SK-MEL-5 (cell line): ENCODE data around the gene PPARG. TPM values are rescaled to one million over a fixed set of nuclear protein-coding genes. Genes with fewer than 3 reads are reported as not detected.
"Not testable (repeated sequence)": the region's sequence is repeated elsewhere in the genome, so short reads cannot be mapped to it uniquely, and the experiment has no call there.

Experiments
- DNase-seq: peaks from one replicate; pipeline ENCODE4 v3.0.0-alpha.2; 2016; ENCODE audit warnings: low read depth, low spot score
- in situ Hi-C: cut with HindIII; loops from 2 replicates; pipeline ENCODE4 v1.10.0; 2016; ENCODE audit warnings: low sequenced_read_pairs, high pct_unique_total_duplicates, low pct_unique_long_range_greater_than_20kb
- total RNA-seq: library from RNA; depleted of rRNA; stranded (reverse); fragments of >200 nt; shearing (Covaris generic); gene quantifications from 2 replicates; pipeline ENCODE4 v1.2.3, GENCODE V29; 2014

The PPARG gene
- total RNA-seq, 1 experiment from 2014 or later = 3.2 TPM

- DNase-seq = no peak
- in situ Hi-C loops = no loop called here
These were observed 15.7 kb upstream of the PPARG start for GRCh38 chr3:12273045-12273695.

GRCh38 chr3:12275974-12276650 lies 12.8 kb upstream of the PPARG start:
- in situ Hi-C loops = no loop called here
- no peak for DNase-seq

GRCh38 chr3:12276827-12277226 lies 12.0 kb upstream of the PPARG start:
- DNase-seq, in situ Hi-C loops: not testable (repeated sequence)

DNA sequence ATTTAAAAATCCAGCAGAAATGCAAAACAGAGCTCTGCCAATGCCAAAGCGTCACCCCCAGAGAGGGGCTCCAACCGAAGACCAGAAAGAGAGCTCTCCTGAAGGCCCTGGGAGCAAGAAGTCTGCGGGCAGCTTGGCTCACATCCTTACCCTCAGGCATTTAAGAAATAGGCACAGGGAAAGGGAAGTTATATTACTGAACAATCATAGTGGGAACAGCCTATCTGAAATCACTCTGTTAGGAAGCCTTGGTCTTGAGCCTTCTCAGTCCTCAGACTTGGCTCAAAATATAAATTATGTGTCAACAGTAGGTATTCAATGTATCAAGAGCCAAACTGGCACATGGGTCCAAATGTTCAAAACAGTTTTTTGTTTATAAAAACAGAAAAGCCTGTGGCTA lies 10.3 kb upstream of the PPARG start:
- DNase-seq = no peak
- in situ Hi-C loops = no loop called here

DNA sequence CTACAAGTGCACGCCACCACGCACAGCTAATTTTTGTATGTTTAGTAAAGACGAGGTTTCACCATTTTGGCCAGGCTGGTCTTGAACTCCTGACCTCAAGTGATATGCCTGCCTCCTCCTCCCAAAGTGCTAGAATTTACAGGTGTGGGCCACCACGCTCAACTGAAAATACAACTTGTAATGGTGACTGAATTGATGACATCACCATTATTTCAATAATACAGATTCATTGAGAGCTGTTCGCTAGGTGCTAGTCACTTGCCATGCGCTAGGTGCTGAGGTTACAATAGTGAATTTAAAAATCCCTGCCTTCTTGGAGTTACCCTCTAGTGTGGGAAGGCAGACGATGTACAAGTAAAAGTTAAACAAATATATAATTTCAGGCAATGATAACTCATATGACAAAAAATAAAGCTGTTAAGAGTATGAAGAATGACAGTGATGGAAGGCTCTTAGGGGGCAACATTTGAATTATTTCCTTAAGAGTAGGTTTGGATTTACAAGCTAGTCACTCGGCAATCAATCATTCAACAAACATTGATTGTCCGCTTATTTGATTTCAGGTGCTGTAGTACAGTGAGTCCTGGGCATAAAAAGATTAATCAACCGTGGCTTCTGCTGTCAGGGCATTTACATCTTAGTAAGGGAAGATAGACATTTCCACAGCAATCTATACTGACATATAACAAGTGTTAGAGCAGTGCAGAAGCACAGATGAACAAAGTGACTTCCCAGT lies 9.1 kb upstream of the PPARG start:
- DNase-seq = no peak
- in situ Hi-C loops = no loop called here

- in situ Hi-C loops = no loop called here
These were observed 8.5 kb upstream of the PPARG start for GRCh38 chr3:12280357-12280806.

DNA sequence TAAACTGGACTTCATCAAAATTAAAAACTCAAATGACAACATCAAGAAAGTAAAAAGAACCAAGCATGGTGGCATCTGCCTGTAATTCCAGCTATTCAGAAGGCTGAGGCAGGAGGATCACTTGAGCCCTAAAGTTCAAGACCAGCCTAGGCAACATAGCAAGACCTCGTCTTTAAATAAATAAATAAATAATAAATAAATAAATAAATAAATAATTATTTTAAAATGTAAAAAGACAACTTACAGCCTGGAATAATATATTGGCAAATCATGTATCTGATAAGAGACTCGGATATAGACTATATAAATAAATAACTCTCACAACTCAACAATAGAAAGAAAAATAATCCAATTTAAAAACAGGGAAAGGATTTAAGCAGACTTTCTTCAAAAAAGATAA lies 4.3 kb upstream of the PPARG start:
- in situ Hi-C loops = no loop called here
- no peak for DNase-seq

More at GRCh38 chr3:12280357-12280806, 8.5 kb upstream of the PPARG start:
- no peak for DNase-seq

DNA sequence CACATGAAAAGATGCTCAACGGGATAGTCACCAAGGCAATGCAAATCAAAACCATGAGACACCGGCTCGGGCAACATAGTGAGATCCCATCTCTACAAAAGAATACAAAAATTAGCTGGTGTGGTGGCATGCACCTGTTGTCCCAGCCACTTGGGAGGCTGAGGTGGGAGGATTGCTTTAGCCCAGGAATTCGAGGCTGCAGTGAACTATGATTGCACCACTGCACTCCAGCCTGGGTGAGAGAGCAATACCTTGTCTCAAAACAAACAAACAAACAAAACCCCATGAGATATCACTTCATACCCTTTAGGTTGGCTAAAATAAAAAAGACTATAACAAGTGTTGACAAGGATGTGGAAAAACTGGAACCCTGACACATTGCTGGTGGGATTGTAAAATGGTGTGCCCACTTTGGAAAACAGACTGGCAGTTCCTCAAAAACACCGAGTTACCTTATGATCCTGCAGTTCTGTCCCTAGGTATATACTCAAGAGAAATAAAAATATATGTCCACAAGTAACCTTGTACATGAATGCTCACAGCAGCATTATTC lies 3.8 kb upstream of the PPARG start:
- no peak for DNase-seq
- in situ Hi-C loops = no loop called here

DNA sequence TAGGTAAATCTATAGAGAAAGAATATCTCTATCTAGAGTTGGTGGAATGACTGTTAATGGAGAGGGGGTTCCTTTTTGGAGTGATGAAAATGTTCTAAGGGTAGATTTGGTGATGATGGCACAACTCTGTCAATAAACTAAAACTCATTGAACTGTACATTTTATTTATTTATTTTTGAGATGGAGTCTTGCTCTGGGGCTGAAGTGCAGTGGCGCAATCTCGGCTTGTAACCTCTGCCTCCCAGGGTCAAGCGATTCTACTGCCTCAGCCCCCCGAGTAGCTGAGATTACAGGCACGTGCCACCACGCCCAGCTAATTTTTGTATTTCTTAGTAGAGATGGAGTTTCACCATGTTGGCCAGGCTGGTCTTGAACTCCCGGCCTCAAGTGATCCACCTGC lies 3.1 kb upstream of the PPARG start:
- in situ Hi-C loops, DNase-seq: not testable (repeated sequence)

DNA sequence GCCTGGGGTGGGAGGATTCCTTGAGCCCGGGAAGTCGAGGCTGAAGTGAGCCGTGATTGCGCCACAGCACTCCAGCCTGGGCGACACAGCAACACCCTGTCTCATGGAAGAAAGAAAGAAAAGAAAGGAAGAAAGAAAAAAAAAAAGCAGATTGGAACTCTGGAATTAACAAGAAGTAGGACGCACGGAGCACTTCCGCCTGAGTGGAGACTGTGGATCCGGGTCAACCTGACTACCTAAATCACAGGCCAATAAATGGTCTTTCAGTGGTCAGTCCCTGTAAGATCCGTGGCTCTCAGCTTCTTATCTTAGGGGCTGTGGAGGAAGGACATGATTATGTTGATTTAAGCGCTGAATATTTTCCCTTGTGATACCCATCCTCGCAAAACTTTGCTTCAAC lies 2.4 kb upstream of the PPARG start:
- in situ Hi-C loops = no loop called here
- no peak for DNase-seq

- in situ Hi-C loops = no loop called here
- DNase-seq = no peak
These were observed 1.7 kb upstream of the PPARG start for GRCh38 chr3:12286927-12287726.

DNA sequence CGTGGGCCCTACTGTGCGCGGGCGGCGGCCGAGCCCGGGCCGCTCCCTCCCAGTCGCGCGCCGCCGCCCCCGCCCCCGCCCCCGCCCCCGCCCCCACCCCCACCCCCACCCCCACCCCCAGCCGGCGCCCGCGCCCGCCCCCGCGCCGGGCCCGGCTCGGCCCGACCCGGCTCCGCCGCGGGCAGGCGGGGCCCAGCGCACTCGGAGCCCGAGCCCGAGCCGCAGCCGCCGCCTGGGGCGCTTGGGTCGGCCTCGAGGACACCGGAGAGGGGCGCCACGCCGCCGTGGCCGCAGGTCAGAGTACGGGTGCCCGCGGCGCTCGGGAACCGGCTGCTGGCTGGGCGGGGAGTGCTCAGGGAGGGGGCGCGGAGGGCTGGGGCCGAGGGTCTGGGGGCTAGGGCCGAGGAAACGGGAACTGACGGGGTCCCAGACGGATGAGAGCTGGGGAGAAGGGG lies 1.1 kb upstream of the PPARG start:
- in situ Hi-C loops = no loop called here
- no peak for DNase-seq

DNA sequence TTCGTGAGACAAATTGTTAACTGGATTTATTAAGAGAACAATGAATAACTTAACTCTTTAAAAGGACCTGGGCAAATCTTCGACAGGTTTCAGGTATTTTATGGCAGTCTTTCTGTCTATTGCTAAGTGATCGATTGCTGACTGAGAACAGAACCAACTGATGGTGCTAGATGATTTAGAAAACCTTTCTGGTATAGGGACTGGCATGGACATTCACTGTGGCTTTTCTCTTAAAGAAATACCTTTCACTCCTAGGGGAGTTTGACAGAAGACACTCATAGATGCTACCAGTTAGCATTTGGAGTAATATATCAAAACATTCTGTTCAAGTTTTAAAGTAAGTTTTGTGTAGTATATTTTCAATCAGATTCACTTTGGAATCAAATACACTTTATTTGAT lies 654 bp downstream of the PPARG start:
- no peak for DNase-seq
- in situ Hi-C loops = no loop called here

DNA sequence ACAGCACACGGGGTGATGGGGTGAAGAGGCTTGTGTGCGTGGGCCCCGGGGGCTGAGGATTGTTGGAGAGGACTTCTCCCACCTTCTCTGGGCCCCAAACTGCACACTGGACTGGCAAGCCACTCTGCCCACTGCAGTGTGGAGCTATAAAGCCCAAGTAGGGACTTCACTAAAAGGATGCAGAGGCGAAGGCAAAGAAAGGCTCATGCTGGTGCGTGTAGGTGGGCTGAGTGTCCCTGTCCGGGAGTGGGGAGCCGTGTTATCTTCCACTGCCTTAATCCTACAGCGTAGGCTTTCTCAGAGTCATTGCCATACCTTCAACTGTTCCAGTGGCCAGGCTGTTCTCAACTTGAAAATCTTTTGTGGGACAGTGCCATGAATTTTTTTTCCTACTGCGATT lies 3.9 kb downstream of the PPARG start:
- in situ Hi-C loops = no loop called here
- no peak for DNase-seq

DNA sequence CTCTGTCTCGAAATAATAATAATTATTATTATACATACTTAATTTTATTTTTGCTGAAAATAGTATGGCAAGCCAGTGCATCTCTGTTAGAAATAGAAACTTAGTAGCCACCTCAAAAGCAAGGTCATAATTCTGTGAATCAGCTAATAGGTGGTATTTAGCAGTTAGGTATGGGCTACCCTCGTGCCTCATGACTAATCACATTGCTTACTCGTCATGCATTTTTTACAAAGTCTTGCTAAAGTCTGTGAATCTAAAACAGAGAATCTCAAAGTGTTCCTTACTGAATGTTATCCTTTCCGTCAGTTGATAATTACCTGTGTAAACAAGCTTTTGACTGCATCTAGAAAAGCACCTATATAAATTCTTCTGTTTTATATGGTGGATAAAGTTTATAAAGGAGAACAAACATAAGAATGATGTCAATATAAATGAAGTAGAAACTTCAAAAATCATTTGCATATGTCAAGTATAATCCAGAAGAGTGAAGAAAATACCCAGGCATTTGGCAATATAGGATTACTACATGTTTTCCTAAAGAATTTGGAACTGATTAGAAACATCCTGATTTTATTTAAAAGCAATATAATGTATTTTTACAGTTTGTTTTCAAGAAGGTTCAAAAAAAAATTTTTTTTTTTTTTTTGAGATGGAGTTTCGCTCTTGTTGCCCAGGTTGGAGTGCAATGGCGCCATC lies 6.2 kb downstream of the PPARG start:
- no peak for DNase-seq
- in situ Hi-C loops = no loop called here

DNA sequence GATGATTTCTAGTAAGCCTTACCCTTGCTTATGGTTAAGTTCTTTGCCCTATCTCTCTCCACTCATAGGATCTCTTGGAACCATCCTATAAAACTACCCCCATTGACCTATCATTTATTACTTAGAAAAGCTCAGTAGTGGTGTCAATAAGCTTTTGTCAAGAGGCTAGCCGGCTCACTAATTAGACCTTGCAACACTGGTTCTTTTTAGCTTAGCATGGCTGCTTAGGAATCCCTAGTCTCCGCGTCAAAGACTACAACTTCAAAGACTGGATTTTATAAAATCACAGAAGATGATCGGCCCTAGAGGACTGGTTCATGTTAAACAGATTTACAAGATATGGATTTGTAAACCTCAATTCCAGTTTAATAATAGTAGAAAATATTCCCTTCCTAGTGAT lies 7.6 kb downstream of the PPARG start:
- no peak for DNase-seq
- in situ Hi-C loops = no loop called here

DNA sequence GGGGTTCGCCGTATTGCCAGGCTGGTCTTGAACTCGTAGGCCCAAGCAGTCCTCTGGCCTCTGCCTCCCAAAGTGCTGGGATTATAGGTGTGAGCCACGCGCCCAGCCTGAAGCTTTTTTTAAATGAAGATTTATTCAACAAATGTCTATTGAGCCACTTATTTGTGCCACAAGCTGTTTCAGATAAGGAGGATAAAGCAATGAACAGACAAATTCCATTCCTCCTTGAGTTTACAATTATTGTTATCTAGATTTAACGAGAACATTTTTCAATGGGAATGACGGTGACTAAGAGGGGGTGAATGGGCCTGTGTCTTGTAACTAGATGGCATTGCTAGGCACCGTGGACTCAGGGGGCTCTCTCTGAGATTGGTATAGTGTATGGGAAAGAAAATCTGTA lies 10.2 kb downstream of the PPARG start:
- DNase-seq = no peak
- in situ Hi-C loops = no loop called here
